Left renal cortex interstitium (tissue), 4 donors: Measurements from ENCODE around the gene TNF. TPM values are rescaled to one million over a fixed set of nuclear protein-coding genes. Genes with fewer than 3 reads are reported as not detected.
"Not testable (repeated sequence)": the region's sequence is repeated elsewhere in the genome, so short reads cannot be mapped to it uniquely, and the experiment has no call there.

ENCODE experiments used
- DNase-seq, 4 donors: peaks; one replicate each; pipeline ENCODE4 v3.0.0-alpha.2; 2013; ENCODE audit warnings: low read depth in 4 of 4, low spot score in 2 of 4, missing footprints in 1 of 4
- polyA plus RNA-seq, 4 donors: library from polyadenylated mRNA; unstranded; fragments of 120-200 nt; gene quantifications; one replicate each; pipeline ENCODE4 v1.2.1, GENCODE V29; 2013; ENCODE audit not compliant: insufficient read length in 4 of 4

The TNF gene
- polyA plus RNA-seq, 4 donors, result 0.49 TPM; not detected in 3

- no peak for DNase-seq
These were observed 31.7 kb upstream of the TNF start for GRCh38 chr6:31543639-31544038.

DNA sequence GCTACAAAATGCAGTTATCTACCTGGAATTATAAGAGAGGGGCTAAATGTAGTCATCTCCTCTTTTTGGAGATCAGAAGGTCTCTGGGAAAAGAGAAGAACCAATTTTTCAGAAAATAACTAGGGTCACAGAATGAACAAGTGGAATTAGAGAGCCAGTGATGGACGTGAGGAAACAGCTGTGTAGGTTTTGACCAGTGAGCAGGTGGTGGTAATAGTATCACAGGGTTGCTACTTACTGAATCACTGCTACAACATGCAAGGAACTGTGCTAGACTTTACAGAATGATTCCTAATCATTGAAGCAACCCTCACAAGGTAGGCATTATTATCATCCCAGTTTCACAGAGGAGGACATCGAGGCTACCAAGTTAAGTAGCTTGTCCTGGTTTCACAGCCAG, 30.7 kb upstream of the TNF start:
- no peak for DNase-seq

GRCh38 chr6:31545291-31545690, 30.1 kb upstream of the TNF start:
- DNase-seq, result no peak

DNA sequence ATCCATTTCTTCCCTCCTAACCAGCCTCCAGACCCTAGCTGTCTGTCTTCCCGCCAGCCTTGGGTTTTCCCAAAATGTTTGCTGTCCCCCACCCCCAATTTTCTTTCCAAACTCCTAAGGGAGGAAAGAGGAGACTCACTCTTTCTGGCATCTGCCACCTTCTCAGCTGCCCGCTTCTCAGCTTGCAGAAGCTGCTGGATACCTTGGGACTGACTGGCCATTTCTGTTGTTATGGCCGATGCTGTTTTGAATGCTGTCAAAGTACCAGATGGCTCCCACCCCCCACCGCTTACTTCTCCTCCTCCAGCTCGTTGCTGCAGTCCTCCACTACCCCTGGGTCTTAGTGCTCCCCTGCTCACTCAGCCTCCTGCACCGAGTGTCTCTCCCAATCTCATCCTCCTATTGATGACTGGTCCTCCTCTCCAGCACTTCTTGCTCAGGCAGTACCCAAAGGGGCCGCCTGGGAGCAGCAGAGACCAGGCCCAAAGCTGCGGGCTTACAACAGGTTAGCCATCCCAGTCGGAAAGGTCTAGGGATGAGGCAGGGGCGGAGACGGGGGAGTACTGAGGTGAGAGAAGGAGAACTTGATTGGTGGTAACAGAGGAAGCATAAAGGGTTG, 28.9 kb upstream of the TNF start, which contains the start of gene ATP6V1G2:
Gene ATP6V1G2, minus strand, starts transcription at position 270 of the 619 bp plus-strand sequence. Its CDS starts 49 bp downstream, at position 221.
- peak in 3 of 4 donors; percentile 77 to 84 (median 78) for DNase-seq

GRCh38 chr6:31546958-31547726, 28.2 kb upstream of the TNF start, which contains the start of gene NFKBIL1:
NFKBIL1 (plus strand) TSS chr6:31547608; CDS start chr6:31547695, 87 bp downstream.
- DNase-seq, result peak; percentile 86 to 96 (median 92)

- no peak for DNase-seq
These were observed 27.4 kb upstream of the TNF start for GRCh38 chr6:31547727-31548543.

- DNase-seq, result no peak
These were observed 26.9 kb upstream of the TNF start for GRCh38 chr6:31548544-31548873.

GRCh38 chr6:31551371-31551770, 24.0 kb upstream of the TNF start:
- not testable (repeated sequence) for DNase-seq

DNA sequence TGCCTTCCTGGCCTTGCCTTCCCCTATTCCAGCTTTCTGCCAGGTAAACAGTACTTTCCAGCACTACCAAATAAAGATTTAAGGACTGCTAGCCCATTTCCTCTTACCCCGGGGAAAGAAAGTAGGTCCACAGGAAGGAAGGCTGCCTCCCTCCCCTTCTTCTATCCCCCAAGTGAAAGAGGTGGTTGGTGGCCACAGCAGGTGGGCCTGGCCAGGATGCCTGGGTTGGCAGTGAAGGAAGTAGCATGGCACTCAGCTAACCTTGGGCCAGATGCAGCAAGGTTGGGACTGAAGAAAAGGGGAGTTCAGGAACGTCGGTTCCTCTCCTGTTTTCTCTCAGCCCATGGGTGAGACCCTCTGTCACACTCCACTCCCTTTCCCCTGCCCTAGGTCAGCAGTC, 19.1 kb upstream of the TNF start:
- no peak for DNase-seq

GRCh38 chr6:31557443-31558317, 17.7 kb upstream of the TNF start:
- no peak for DNase-seq

- DNase-seq, result no peak
These were observed 17.1 kb upstream of the TNF start for GRCh38 chr6:31558318-31558625.

DNA sequence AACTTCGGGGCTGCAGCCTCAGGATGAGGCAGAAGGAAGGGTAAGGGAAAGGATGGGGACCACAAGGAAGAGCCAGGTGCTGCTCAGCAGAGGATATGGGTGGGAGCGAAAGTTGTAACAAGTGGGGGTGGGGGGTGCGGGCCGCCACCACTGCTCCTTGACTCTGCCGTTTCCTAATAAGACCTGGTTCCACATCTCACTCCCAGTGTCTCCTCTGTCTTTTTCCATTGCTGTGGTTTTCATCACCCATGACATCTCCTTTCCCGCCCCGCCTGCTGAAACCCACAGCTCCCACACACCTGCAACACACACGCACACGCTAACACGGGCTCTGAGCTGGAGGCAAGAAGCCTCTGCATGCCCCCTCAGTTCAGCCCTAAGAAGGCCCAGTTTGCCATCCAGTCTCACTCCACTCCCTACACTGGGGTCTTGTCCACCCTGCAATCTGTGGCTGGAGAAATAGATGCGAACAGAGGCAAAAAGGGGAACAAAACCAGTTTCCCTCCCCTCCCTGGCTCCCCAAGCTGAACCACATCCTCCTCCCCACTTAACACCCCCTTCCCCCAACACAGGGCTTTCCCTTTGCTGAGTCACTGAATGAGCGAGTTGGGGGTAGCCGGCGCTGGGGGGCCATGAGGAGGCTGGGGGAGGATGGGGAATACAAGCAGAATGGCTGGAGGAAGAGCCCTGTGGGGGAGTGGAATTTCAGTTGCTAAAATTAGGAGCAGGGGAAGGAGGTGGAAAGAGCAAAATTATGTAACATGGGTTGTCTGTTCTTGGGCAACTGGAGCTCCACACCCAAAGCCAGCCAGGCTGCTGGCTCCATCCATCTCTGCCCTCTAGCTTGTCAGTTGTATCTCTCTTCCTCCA, 16.5 kb upstream of the TNF start:
- DNase-seq, result no peak

DNA sequence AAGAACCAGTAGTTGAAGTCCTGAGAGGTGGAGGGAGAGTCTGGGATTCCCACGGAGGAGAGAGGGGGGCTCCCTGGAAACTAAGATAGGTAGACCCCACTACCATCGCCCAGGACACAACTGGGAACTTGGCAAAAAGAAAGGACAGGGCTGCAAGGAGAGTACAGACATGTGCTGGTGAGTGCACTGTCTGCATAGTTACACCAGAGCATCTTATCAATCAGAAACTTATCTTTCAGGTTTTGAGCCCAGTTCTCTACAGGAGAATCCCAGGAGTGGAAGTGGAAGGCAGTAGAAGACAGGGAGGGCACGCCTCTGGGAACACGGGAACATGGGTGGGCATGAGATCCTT, 15.8 kb upstream of the TNF start:
- no peak for DNase-seq

DNA sequence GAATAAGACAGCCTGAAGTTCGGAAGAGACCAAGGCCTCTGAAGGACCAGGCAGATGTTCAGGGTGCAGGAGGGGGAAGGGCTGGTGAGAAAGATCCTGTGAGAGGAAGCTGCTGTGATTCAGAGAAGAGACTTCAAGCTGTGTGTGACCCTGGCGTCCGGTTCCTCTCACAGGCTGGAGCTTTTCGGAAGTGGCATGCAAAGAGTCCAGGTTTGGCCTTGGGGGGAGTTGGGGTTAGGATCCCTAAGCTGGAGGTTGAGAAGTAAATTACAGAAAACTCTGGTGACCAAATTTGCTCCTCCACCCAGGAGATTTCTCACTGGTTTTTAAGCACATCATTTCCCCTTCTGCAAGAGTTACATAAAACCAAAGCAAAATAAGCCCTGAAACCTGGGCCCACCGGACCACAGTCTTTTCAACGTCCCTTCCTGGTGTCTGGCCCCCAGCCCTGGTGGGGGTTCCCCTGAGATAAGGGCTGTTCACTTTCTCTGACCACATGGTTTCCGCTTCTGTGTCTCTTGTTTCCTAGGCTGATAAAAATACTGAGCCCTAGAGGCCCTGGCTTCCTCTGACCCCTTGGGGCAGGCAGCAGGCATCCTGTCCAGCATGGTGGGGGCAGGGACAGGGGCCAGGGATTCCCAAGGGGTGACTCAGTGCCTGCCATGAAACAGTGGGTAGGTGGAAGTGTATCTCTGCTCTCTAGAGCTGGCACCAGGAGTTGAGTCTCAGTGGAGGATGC, 15.2 kb upstream of the TNF start:
- DNase-seq, result no peak

- no peak for DNase-seq
These were observed 14.7 kb upstream of the TNF start for GRCh38 chr6:31560697-31561058.

- DNase-seq, result no peak
These were observed 7.6 kb upstream of the TNF start for GRCh38 chr6:31567531-31568370.

DNA sequence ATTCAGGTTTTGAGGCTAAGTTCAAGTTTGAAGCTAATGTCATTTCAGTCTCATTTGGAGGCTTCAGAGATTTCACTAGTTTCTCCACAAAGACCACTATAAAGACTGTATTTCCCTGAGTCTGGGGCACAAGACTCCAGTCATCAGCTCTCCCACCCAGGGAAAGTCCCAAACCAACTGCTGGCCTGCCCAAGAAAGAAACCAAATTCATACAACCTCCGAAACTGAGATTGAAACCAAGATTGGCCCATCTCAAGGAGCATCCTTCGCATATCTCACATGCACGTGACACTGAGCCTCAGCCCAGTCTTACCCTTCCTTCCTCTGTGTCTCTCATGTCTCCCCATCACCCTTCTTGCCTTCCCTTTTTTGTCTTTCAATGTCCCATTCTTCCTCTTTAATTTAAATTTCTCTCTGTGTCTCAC, 6.8 kb upstream of the TNF start:
- DNase-seq, result no peak

DNA sequence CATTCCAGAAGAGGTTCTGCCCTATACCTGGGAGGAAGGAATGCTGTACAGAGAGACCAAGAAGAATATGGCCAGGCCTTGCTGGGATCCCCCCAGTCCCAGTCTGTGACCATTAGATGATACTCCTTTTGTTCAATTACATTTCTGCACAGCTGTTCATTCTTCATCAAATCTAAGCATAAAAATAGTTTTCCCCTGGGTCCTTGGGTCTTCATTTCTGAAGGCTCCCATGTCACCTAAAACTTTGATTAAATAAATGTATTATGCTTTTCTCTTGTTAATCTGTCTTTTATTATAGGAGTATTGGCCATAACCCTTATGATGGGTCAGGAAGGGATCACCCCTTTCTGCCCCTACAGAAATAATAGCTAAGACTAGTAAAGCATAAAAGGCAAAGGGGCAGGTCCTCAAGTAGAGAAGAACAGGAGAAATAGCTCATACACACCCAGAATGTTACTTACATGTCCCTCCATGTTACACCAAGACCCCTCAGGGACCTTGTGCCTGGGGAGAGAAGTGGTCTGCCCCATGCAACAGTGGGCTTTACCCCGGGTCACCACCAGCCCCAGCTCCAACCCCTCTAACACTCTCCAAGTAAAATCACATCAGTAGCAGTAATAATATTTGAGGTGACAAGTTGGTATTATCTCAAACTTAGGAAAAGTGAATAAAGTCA, 5.4 kb upstream of the TNF start:
- DNase-seq, result no peak
